Prostate gland (tissue), 2 donors: ENCODE data around the gene SV2C.

Experiments
- POLR2A ChIP-seq: fragments of 450-650 bp; IDR thresholded peaks from one replicate; pipeline ENCODE4 v1.6.1; 2016; ENCODE audit warnings: antibody characterized with exemption, mild to moderate bottlenecking
- TF ChIP-seq, protein P1 (sequence below), 4 experiments: fragments of 200-600 bp in 2 of 4; fragments of 450-650 bp in 2 of 4; sonication (generic) in 2 of 4; IDR thresholded peaks; 1 replicate in 3 of 4; 2 replicates in 1 of 4; pipeline ENCODE4 v1.5.1; 2016 to 2019; ENCODE audit warnings: antibody characterized with exemption in 4 of 4, mild to moderate bottlenecking in 2 of 4, moderate library complexity in 2 of 4

DNA sequence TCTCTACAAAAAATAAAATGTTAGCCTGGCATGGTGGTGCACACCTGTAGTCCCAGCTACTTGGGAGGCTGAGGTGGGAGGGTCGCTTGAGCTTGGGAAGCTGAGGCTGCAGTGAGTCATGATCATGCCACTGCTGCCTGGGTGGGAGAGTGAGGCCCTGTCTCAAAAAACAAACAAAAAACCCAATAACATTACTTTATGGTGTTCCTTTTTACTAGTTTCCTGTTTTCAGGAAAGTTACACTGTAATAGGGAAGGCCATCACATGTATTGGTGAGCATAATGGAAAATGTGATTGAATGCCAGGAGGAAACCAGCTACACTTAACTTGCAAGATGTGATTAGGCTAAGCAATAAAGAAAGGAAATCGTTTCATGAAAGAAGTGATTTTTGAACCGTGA is 42.7 kb downstream of the SV2C start:
- TF ChIP-seq, protein P1, sequence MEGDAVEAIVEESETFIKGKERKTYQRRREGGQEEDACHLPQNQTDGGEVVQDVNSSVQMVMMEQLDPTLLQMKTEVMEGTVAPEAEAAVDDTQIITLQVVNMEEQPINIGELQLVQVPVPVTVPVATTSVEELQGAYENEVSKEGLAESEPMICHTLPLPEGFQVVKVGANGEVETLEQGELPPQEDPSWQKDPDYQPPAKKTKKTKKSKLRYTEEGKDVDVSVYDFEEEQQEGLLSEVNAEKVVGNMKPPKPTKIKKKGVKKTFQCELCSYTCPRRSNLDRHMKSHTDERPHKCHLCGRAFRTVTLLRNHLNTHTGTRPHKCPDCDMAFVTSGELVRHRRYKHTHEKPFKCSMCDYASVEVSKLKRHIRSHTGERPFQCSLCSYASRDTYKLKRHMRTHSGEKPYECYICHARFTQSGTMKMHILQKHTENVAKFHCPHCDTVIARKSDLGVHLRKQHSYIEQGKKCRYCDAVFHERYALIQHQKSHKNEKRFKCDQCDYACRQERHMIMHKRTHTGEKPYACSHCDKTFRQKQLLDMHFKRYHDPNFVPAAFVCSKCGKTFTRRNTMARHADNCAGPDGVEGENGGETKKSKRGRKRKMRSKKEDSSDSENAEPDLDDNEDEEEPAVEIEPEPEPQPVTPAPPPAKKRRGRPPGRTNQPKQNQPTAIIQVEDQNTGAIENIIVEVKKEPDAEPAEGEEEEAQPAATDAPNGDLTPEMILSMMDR (IDR thresholded peaks at IDR 0.05), result no peak
- no peak for TF ChIP-seq POLR2A
